GM12872 (cell line): ENCODE results near the gene TLX2.

Experiments
- TF ChIP-seq, protein P1 (sequence below): IDR thresholded peaks from 3 replicates; pipeline ENCODE4 v1.5.1; 2011; ENCODE audit warnings: low read depth, mild to moderate bottlenecking, low read length, moderate library complexity; ENCODE audit not compliant: insufficient read depth

The TLX2 gene

GRCh38 chr2:74514368-74515270, at the start of gene TLX2:
Gene TLX2, plus strand, starts transcription at chr2:74514450. Its CDS starts 357 bp downstream, at chr2:74514807.
- TF ChIP-seq, protein P1, sequence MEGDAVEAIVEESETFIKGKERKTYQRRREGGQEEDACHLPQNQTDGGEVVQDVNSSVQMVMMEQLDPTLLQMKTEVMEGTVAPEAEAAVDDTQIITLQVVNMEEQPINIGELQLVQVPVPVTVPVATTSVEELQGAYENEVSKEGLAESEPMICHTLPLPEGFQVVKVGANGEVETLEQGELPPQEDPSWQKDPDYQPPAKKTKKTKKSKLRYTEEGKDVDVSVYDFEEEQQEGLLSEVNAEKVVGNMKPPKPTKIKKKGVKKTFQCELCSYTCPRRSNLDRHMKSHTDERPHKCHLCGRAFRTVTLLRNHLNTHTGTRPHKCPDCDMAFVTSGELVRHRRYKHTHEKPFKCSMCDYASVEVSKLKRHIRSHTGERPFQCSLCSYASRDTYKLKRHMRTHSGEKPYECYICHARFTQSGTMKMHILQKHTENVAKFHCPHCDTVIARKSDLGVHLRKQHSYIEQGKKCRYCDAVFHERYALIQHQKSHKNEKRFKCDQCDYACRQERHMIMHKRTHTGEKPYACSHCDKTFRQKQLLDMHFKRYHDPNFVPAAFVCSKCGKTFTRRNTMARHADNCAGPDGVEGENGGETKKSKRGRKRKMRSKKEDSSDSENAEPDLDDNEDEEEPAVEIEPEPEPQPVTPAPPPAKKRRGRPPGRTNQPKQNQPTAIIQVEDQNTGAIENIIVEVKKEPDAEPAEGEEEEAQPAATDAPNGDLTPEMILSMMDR, result no peak

DNA sequence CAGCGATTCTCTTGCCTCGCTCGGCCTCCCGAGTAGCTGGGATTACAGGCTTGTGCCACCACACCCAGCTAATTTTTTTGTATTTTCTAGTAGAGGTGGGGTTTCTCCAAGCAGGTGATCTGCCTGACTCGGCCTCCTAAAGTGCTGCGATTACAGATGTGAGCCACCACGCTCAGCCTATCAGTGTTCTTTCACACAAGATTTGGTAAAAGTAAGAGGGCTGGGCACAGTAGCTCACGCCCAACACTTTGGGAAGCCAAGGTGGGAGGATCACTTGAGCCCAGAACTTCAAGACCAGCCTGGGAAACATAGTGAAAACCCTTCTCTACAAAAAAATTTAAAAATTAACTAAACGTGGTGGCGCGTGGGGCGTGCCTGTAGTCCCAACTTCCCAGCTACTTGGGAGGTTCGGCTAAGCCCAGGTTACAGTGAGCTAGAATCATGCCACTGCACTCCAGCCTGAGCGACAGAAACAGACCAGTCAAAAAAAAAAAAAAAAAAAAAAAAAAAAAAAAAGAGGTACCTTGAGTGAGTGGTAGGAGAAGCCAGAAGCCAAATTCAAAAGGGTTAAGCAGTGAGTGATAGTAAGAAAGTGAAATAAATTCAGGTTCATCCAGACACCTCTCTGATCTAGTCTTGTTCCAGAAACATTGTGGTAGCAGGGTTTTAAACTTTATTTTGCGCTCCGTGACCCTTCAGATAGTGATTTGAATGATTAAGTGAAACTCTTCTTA, 42.8 kb upstream of the TLX2 start:
- TF ChIP-seq, protein P1, result no peak

DNA sequence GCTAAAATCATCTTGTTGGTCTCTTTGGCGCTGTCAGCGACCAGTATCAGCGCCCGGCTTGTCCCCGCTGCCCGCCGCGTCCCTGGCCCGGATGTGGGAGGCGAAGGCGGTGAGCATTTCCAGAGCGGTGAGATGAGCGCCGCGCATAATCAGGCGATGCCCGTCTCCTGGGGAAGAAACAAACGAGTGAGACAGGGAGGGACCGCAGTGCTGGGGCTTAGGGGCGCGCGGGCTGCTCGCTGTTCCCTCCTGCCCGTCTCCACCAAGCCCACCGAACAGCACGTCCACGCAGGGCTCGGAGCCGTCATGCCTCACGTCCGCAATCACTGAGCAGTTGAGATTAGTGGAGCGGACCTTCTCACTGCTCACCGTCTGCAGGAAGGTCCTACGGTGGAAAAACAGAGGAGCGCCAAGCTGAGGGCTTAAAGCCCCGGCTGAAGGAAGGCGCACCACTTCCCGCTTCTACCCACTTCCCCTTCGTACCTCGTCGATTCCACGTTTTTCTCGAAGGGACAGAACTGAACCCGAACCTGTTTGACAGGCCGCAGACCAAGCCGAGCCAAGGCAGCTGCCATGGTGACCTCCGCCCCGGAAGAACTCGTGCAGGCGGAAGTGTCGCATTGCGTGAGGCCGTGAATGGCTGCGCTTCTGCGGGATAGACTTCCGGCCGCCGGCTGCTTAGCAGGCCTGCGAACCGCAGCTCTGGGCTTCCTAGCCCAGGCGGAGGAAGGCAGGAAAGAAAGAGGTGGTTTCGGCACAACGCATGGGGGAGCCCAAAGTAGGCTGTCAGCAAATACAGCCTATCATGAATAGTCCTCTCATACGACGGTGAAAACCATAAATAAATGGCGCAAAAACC, 41.9 kb upstream of the TLX2 start, which contains the start of gene MRPL53:
MRPL53 (minus strand) TSS at position 595 of the 859 bp plus-strand sequence; CDS start at position 575, 20 bp downstream.
- TF ChIP-seq, protein P1, result no peak

- TF ChIP-seq, protein P1, result no peak
These were observed 41.3 kb upstream of the TLX2 start for GRCh38 chr2:74472945-74473258.

DNA sequence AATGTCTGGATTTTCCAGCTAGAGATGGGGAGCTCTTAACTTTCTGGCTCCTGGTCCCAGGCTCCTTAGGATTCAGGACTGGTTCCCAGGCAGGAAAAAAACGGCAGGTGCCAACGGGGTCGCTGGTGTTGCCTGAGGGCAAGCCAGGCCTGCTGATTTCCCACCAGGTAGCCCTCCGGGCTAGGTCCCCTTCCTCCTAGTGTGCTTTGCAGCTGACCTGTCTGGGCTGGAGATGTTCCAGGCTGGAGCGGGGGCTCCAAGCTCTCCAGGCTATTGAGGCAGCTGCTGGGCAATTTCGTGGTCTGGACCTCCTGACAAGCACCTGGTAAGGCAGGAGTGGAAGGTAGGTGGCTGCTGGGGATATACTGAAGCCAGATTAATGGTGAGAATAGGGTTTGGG, 39.8 kb upstream of the TLX2 start:
- TF ChIP-seq, protein P1, result no peak

- TF ChIP-seq, protein P1, result peak; percentile 68
These were observed 39.4 kb upstream of the TLX2 start for GRCh38 chr2:74474899-74475298.
